Measurements from ENCODE around the gene SUSD6. TPM values are rescaled to one million over a fixed set of nuclear protein-coding genes. Genes with fewer than 3 reads are reported as not detected.
"Not testable (repeated sequence)": the region's sequence is repeated elsewhere in the genome, so short reads cannot be mapped to it uniquely, and the experiment has no call there.

The SUSD6 gene
- total RNA-seq, 4 donors from 2014 or later, result 8.8 to 35.1 (median 17.6) TPM

GRCh38 chr14:69713993-69714679, 102.7 kb downstream of the SUSD6 start:
- DNase-seq, result no peak
- Histone ChIP-seq H3K27me3 (no peaks in the 10 kb centered on the region), H3K36me3 (no peaks in the 10 kb centered on the region), H3K27ac (no peak overlapping the region), H3K4me1 (peaks cover 14 to 27% of the 10 kb centered on the region in 2 donors), H3K9me3 (no peaks in the 10 kb centered on the region), H3K4me3 (no peak overlapping the region)
- intact Hi-C loops (cut with DNase I; ENCODE audit: low total_unique reads), result no loop called here
- TF ChIP-seq CTCF (IDR thresholded peaks at IDR 0.05) (no peak), POLR2A (IDR thresholded peaks at IDR 0.05) (no peak)

DNA sequence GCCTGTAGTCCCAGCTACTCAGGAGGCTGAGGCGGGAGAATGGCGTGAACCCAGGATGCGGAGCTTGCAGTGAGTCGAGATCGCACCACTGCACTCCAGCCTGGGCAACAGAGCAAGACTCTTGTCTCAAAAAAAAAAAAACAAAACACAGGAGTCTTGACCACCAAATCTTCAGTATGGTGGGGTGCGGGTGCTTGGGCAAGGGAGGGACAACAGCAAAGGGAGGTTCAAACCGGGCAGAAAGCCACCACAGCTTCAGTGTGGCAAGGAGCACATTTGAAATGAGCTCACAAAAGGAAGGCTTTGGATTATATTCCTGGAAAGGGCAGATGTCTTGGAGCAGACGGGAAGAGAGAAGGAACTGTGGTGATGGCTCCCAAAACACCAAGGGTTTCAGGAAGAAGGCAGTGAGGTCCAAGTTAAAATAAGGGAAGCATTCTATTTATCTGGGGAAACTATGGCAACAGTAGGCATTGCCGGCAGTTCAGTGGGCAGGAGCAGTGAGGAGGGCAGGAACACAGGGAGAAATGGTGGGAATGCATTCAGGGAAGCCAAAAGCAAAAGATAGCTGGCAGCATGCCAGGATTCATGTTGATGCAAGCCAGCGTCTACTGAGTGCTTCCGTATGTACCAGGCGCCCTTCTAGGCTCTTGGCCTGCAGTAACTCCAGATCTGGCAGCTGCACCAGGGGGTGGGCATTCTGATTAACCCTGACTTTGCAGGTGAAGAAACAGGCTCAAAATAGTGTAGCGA, 104.5 kb downstream of the SUSD6 start:
- Histone ChIP-seq H3K4me3 (no peak overlapping the region), H3K4me1 (peaks cover 14 to 28% of the 10 kb centered on the region in 2 donors), H3K36me3 (no peaks in the 10 kb centered on the region), H3K27me3 (no peaks in the 10 kb centered on the region), H3K9me3 (no peaks in the 10 kb centered on the region), H3K27ac (peak overlapping the region in 1 of 2 donors; percentile 47)
- intact Hi-C loops (cut with DNase I; ENCODE audit: low total_unique reads), result no loop called here
- no peak for TF ChIP-seq CTCF (IDR thresholded peaks at IDR 0.05)
- no peak for TF ChIP-seq POLR2A (IDR thresholded peaks at IDR 0.05)
- peak; percentile 63 to 67 for DNase-seq

- H3K9me3 ChIP-seq, result no peaks in the 10 kb centered on the region
- no peaks in the 10 kb centered on the region for H3K36me3 ChIP-seq
- DNase-seq, result no peak
- intact Hi-C loops (cut with DNase I; ENCODE audit: low total_unique reads), result no loop called here
- H3K27ac ChIP-seq, result peak overlapping the region in 1 of 2 donors; percentile 47
- no peaks in the 10 kb centered on the region for H3K27me3 ChIP-seq
- TF ChIP-seq POLR2A (IDR thresholded peaks at IDR 0.05), result no peak
- TF ChIP-seq CTCF (IDR thresholded peaks at IDR 0.05), result no peak
- no peak overlapping the region for H3K4me3 ChIP-seq
- H3K4me1 ChIP-seq, result peaks cover 14 to 22% of the 10 kb centered on the region in 2 donors
Measured at GRCh38 chr14:69716478-69717187, 105.2 kb downstream of the SUSD6 start.

GRCh38 chr14:69718614-69719013, 107.2 kb downstream of the SUSD6 start:
- H3K27ac ChIP-seq; H3K4me3 ChIP-seq; H3K27me3 ChIP-seq; H3K36me3 ChIP-seq; intact Hi-C loops (cut with DNase I; ENCODE audit: low total_unique reads); H3K9me3 ChIP-seq; H3K4me1 ChIP-seq; DNase-seq: not testable (repeated sequence)

- no peak for TF ChIP-seq POLR2A (IDR thresholded peaks at IDR 0.05)
- no peak for TF ChIP-seq CTCF (IDR thresholded peaks at IDR 0.05)
- Histone ChIP-seq H3K27me3 (no peaks in the 10 kb centered on the region), H3K9me3 (no peaks in the 10 kb centered on the region), H3K27ac (peak overlapping the region; percentile 10 to 23), H3K36me3 (no peaks in the 10 kb centered on the region), H3K4me3 (no peak overlapping the region), H3K4me1 (peaks cover 0 to 8% of the 10 kb centered on the region in 2 donors)
- intact Hi-C loops (cut with DNase I; ENCODE audit: low total_unique reads), result no loop called here
- DNase-seq, result peak; percentile 59 to 69
Measured at GRCh38 chr14:69719501-69719951, 108.1 kb downstream of the SUSD6 start.
